ENCODE results near the gene FAM3D.
A peak's percentile ranks its signal among the peaks of the same experiment; 100 is the strongest.

Gene FAM3D

GRCh38 chr3:58588030-58588614 lies 78.5 kb downstream of the FAM3D start:
- DNase-seq = no peak

- no peak for DNase-seq
Observed at GRCh38 chr3:58586776-58587192, 79.8 kb downstream of the FAM3D start.

GRCh38 chr3:58585994-58586393 lies 80.6 kb downstream of the FAM3D start:
- no peak for DNase-seq

DNA sequence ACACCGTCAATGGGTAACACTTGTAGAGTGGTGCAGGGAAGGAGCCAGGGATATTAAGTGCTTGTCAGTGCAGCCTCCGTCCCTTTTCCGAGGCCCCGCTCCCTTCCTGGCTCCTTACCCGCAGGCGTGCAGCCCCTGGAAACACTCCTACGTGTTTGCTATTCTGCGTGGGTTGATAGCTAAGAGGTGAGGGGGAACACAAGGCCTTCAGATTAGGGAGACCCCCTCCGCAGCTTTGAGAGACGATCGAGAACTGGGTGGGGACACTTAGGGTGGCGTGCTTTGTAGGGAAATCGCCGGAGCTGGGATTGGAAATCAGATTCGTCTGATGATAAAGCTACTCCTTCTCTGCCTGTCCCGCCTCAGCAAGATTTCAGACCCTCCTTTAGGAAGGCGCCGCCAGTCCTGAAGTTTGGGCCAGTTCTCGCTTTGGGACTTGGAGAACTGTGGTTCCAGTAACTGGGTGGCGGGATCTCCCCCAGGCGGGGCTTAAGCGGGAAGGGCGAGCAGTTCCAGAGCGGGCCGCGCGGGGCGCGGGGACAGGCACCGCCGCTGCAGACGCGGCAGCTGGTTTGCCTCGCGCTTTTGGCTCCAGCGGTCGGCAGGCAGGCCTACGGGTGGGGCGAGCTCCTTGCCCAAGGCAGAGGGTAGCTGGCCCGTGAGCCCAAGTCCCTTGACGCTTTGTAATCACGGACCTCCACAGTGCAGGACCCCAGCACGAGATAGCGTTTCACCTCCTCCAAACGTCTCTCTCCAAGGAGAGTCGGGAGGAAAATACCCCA lies 81.4 kb downstream of the FAM3D start:
- peak; percentile 77 for DNase-seq

- DNase-seq = no peak
Observed at GRCh38 chr3:58584690-58585004, 81.9 kb downstream of the FAM3D start.

Measured in NCI-H345 (cell line).